ENCODE measurements around the gene RNF148. TPM values are rescaled to one million over a fixed set of nuclear protein-coding genes. Genes with fewer than 3 reads are reported as not detected.

RNF148 gene
- 0.98 and 1.3 TPM in 2 replicates for total RNA-seq

GRCh38 chr7:122702872-122703510 lies at the start of gene RNF148:
Gene RNF148, minus strand, starts transcription at chr7:122702922. Its CDS starts 172 bp downstream, at chr7:122702750.

GRCh38 chr7:122699017-122699416 lies 3.7 kb downstream of the RNF148 start, which contains the start of gene RNF133:
Gene RNF133, minus strand, starts transcription at chr7:122699117. Its CDS starts 199 bp downstream, at chr7:122698918.

Other genes with a start within 250 kb of the RNF148 start
- gene RNF133, start 3.8 kb downstream of the RNF148 start, total RNA-seq, result 0.60 and 0.76 TPM in 2 replicates
- 70.1 and 82.9 TPM in 2 replicates for gene CADPS2, start 183.5 kb upstream of the RNF148 start, total RNA-seq